ENCODE data around the gene ZNF14. TPM values are rescaled to one million over a fixed set of nuclear protein-coding genes. Genes with fewer than 3 reads are reported as not detected.
A peak's percentile ranks its signal among the peaks of the same experiment; 100 is the strongest.

ZNF14 gene
- total and polyA plus RNA-seq, 2 experiments from 2014 or later, result 4.6 to 10.2 TPM

- Histone ChIP-seq H3K27me3 (ENCODE audit: insufficient read depth) (no peaks in the 10 kb centered on the region), H3K9me2 (ENCODE audit: insufficient read depth) (no peaks in the 10 kb centered on the region), H3K79me2 (replicated peaks; ENCODE audit: insufficient read depth) (peaks cover 82% of the 10 kb centered on the region), H3K4me3 (no peak overlapping the region), H4K20me1 (replicated peaks; ENCODE audit: insufficient read depth) (peaks cover 57% of the 10 kb centered on the region), H3K4me1 (ENCODE audit: insufficient read depth) (peaks cover 13% of the 10 kb centered on the region), H3K36me3 (ENCODE audit: insufficient read depth) (peaks cover 22% of the 10 kb centered on the region), H3K27ac (ENCODE audit: low read depth) (no peak overlapping the region), H2AFZ (no peak overlapping the region), H3K4me2 (no peak overlapping the region), H3F3A (replicated peaks; ENCODE audit: low read depth) (peaks cover 18% of the 10 kb centered on the region)
- H3K4me1 Mint-ChIP-seq, result peaks cover 17% of the 10 kb centered on the region; the same call in 2 of the 3 replicates
- H3K27me3 Mint-ChIP-seq (ENCODE audit: insufficient read depth, low read depth, poor library complexity), result peaks cover 15% of the 10 kb centered on the region
- DNase-seq (ENCODE audit: low spot score), result no peak
- H3K27ac Mint-ChIP-seq, result no peak overlapping the region
- no peak overlapping the region for H3K4me3 Mint-ChIP-seq
- H3K9me3 Mint-ChIP-seq, result peaks cover 3% of the 10 kb centered on the region; the same call in 2 of the 3 replicates
- H3K36me3 Mint-ChIP-seq (ENCODE audit: low read depth), result peaks cover 69% of the 10 kb centered on the region
- no peak for TF ChIP-seq EZH2 (IDR thresholded peaks at IDR 0.05; ENCODE audit: low read depth, unreplicated experiment)
- no peak for TF ChIP-seq ZNF114 (CRISPR knock-in tag; IDR thresholded peaks at IDR 0.05)
- no peak for TF ChIP-seq CTCF (conservative IDR thresholded peaks at IDR 0.05; ENCODE audit: low read depth in 2 of 2)
- TF ChIP-seq ETS1 (IDR thresholded peaks at IDR 0.05), result no peak
- TF ChIP-seq STAT1 (IDR thresholded peaks at IDR 0.05; ENCODE audit: unreplicated experiment), result no peak
- no peak for TF ChIP-seq JUNB (IDR thresholded peaks at IDR 0.05; ENCODE audit: unreplicated experiment)
- ATAC-seq, result no peak
Observed at GRCh38 chr19:19672816-19673215, 60.1 kb downstream of the ZNF14 start.

- Mint-ChIP-seq H3K4me3 (peak overlapping the region; percentile 92), H3K27me3 (ENCODE audit: insufficient read depth, low read depth, poor library complexity) (peaks cover 16% of the 10 kb centered on the region), H3K4me1 (peaks cover 16% of the 10 kb centered on the region; the same call in 2 of the 3 replicates), H3K27ac (peak overlapping the region; percentile 91), H3K36me3 (ENCODE audit: low read depth) (peaks cover 42% of the 10 kb centered on the region), H3K9me3 (no peaks in the 10 kb centered on the region)
- H3K4me3 ChIP-seq, result peak overlapping the region; percentile 92
- H3K4me2 ChIP-seq, result peak overlapping the region; percentile 81
- DNase-seq (ENCODE audit: low spot score) (peak; percentile 88), ATAC-seq (peak; percentile 39)
- H3K27me3 ChIP-seq (ENCODE audit: insufficient read depth), result no peaks in the 10 kb centered on the region
- TF ChIP-seq ZNF462 (CRISPR knock-in tag; IDR thresholded peaks at IDR 0.05), result no peak
- no peak for TF ChIP-seq JUNB (IDR thresholded peaks at IDR 0.05; ENCODE audit: unreplicated experiment)
- no peak for TF ChIP-seq NANOG (IDR thresholded peaks at IDR 0.05; ENCODE audit: borderline replicate concordance)
- no peak for TF ChIP-seq ETS1 (IDR thresholded peaks at IDR 0.05)
- H3K79me2 ChIP-seq (replicated peaks; ENCODE audit: insufficient read depth), result peaks cover 60% of the 10 kb centered on the region
- H3F3A ChIP-seq (replicated peaks; ENCODE audit: low read depth), result peaks cover 26% of the 10 kb centered on the region
- peaks cover 43% of the 10 kb centered on the region for H4K20me1 ChIP-seq (replicated peaks; ENCODE audit: insufficient read depth)
- peaks cover 9% of the 10 kb centered on the region for H3K36me3 ChIP-seq (ENCODE audit: insufficient read depth)
- H2AFZ ChIP-seq, result no peak overlapping the region
- H3K4me1 ChIP-seq (ENCODE audit: insufficient read depth), result peaks cover 19% of the 10 kb centered on the region
- 0 out of 2 replicates have a peak, but pooled peaks cover 2% of the 10 kb centered on the region for H3K9me2 ChIP-seq (ENCODE audit: insufficient read depth)
- H3K27ac ChIP-seq (ENCODE audit: low read depth), result peak overlapping the region; percentile 89
Observed at GRCh38 chr19:19670070-19670551, 62.8 kb downstream of the ZNF14 start.

All from GM23338 (cell line).